HepG2 (cell line): ENCODE results near the gene MFF. TPM values are rescaled to one million over a fixed set of nuclear protein-coding genes. Genes with fewer than 3 reads are reported as not detected.

ENCODE experiments used
- CENPT ChIP-seq: sonication (generic); formaldehyde crosslinking; IDR thresholded peaks from 2 replicates; pipeline ENCODE4 v1.8.0; 2022; ENCODE audit warnings: low read depth, mild to moderate bottlenecking, moderate library complexity, missing genetic modification reagents
- DMAP1 ChIP-seq: IDR thresholded peaks from 2 replicates; pipeline ENCODE4 v1.6.1; 2016
- ELF3 ChIP-seq: IDR thresholded peaks from 2 replicates; pipeline ENCODE4 v1.6.1; 2016; ENCODE audit warnings: missing genetic modification reagents, missing compliant biosample characterization
- EP300 ChIP-seq, 3 experiments: sonication (generic) in 1 of 3; formaldehyde crosslinking in 1 of 3; IDR thresholded peaks; 2 replicates each; pipeline versions ENCODE4 v1.5.1 to v1.6.1; 2011 to 2020; ENCODE audit warnings: low read depth in 2 of 3, low read length in 2 of 3, borderline replicate concordance in 1 of 3, improper control_type of control experiment in 1 of 3, mild to moderate bottlenecking in 1 of 3, missing genetic modification reagents in 1 of 3, moderate library complexity in 1 of 3
- FOXC1 ChIP-seq: sonication (generic); formaldehyde crosslinking; IDR thresholded peaks from 2 replicates; pipeline ENCODE4 v1.8.0; 2022; ENCODE audit warnings: mild to moderate bottlenecking, missing genetic modification reagents, borderline replicate concordance
- GABPA ChIP-seq, 2 experiments: IDR thresholded peaks; 2 replicates each; pipeline ENCODE4 v1.6.1; 2011 to 2016; ENCODE audit warnings: low read depth in 2 of 2, low read length in 1 of 2, missing biosample characterization in 1 of 2, missing genetic modification characterization in 1 of 2
- HOXD1 ChIP-seq: sonication (generic); formaldehyde crosslinking; IDR thresholded peaks from 2 replicates; pipeline ENCODE4 v1.5.0; 2020; ENCODE audit warnings: missing genetic modification reagents
- KDM3A ChIP-seq: IDR thresholded peaks from 2 replicates; pipeline ENCODE4 v1.6.1; 2018; ENCODE audit warnings: low read depth, missing compliant biosample characterization
- NAIF1 ChIP-seq: sonication (generic); formaldehyde crosslinking; IDR thresholded peaks from 2 replicates; pipeline ENCODE4 v1.5.0; 2020; ENCODE audit warnings: mild to moderate bottlenecking, missing genetic modification reagents, borderline replicate concordance
- SMYD3 ChIP-seq: sonication (generic); formaldehyde crosslinking; IDR thresholded peaks from 2 replicates; pipeline ENCODE4 v1.8.1; 2023; ENCODE audit warnings: mild to moderate bottlenecking, missing genetic modification reagents
- THAP7 ChIP-seq: sonication (generic); formaldehyde crosslinking; IDR thresholded peaks from 2 replicates; pipeline ENCODE4 v1.8.1; 2023; ENCODE audit warnings: mild to moderate bottlenecking, missing genetic modification reagents
- ZFP1 ChIP-seq: IDR thresholded peaks from 2 replicates; pipeline ENCODE4 v1.6.1; 2016
- ZKSCAN5 ChIP-seq: sonication (generic); formaldehyde crosslinking; IDR thresholded peaks from 2 replicates; pipeline ENCODE4 v1.5.1; 2020; ENCODE audit warnings: mild to moderate bottlenecking, missing genetic modification reagents
- ZNF317 ChIP-seq: sonication (generic); formaldehyde crosslinking; IDR thresholded peaks from 2 replicates; pipeline ENCODE4 v1.5.0; 2020; ENCODE audit warnings: mild to moderate bottlenecking, missing genetic modification reagents
- ZNF83 ChIP-seq: sonication (generic); formaldehyde crosslinking; IDR thresholded peaks from 2 replicates; pipeline ENCODE4 v1.4.0; 2020; ENCODE audit warnings: missing genetic modification reagents, mild to moderate bottlenecking, borderline replicate concordance
- polyA plus RNA-seq, 8 experiments: library from polyadenylated mRNA; depleted of rRNA in 3 of 8; stranded (reverse) in 7 of 8; unstranded in 1 of 8; fragments of >200 nt; fragmentation: Illumina TruSeq in 4 of 8; extraction: Trizol in 4 of 8; gene quantifications; 2 replicates each; pipeline versions ENCODE4 v1.2.1 to v1.2.3, GENCODE V29; 2011 to 2016; ENCODE audit warnings: low read depth in 4 of 8, missing spikeins in 1 of 8, mixed read lengths in 1 of 8; ENCODE audit not compliant: insufficient read depth in 1 of 8
- total RNA-seq, 5 experiments: library from RNA; depleted of rRNA; stranded (reverse); fragments of >200 nt; fragmentation: Illumina TruSeq; extraction: Trizol; gene quantifications; 2 replicates each; pipeline ENCODE4 v1.2.3, GENCODE V29; 2016; ENCODE audit warnings: low read depth in 1 of 5
- TF ChIP-seq, protein P1 (sequence below): sonication (generic); formaldehyde crosslinking; IDR thresholded peaks from 2 replicates; pipeline ENCODE4 v1.4.0; 2020; ENCODE audit warnings: missing genetic modification reagents, borderline replicate concordance
- TF ChIP-seq, protein P2 (sequence below): sonication (generic); formaldehyde crosslinking; IDR thresholded peaks from 2 replicates; pipeline ENCODE4 v1.9.0; 2021; ENCODE audit warnings: missing genetic modification reagents, mild to moderate bottlenecking, borderline replicate concordance
- TF ChIP-seq, protein P3 (sequence below): sonication (generic); formaldehyde crosslinking; IDR thresholded peaks from 2 replicates; pipeline ENCODE4 v1.4.0; 2020; ENCODE audit warnings: mild to moderate bottlenecking, missing genetic modification reagents

The MFF gene
- total and polyA plus RNA-seq, 2 of the 13 experiments (the other 11 are each of a cell fraction or from before 2014, with no cell fraction given): 81.9 to 156 TPM

- TF ChIP-seq, protein P1, sequence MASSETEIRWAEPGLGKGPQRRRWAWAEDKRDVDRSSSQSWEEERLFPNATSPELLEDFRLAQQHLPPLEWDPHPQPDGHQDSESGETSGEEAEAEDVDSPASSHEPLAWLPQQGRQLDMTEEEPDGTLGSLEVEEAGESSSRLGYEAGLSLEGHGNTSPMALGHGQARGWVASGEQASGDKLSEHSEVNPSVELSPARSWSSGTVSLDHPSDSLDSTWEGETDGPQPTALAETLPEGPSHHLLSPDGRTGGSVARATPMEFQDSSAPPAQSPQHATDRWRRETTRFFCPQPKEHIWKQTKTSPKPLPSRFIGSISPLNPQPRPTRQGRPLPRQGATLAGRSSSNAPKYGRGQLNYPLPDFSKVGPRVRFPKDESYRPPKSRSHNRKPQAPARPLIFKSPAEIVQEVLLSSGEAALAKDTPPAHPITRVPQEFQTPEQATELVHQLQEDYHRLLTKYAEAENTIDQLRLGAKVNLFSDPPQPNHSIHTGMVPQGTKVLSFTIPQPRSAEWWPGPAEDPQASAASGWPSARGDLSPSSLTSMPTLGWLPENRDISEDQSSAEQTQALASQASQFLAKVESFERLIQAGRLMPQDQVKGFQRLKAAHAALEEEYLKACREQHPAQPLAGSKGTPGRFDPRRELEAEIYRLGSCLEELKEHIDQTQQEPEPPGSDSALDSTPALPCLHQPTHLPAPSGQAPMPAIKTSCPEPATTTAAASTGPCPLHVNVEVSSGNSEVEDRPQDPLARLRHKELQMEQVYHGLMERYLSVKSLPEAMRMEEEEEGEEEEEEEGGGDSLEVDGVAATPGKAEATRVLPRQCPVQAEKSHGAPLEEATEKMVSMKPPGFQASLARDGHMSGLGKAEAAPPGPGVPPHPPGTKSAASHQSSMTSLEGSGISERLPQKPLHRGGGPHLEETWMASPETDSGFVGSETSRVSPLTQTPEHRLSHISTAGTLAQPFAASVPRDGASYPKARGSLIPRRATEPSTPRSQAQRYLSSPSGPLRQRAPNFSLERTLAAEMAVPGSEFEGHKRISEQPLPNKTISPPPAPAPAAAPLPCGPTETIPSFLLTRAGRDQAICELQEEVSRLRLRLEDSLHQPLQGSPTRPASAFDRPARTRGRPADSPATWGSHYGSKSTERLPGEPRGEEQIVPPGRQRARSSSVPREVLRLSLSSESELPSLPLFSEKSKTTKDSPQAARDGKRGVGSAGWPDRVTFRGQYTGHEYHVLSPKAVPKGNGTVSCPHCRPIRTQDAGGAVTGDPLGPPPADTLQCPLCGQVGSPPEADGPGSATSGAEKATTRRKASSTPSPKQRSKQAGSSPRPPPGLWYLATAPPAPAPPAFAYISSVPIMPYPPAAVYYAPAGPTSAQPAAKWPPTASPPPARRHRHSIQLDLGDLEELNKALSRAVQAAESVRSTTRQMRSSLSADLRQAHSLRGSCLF: no peak
- TF ChIP-seq HOXD1 (CRISPR knock-in tag) (0 out of 2 replicates have a peak, but pooled peaks have one; percentile 54), KDM3A (CRISPR knock-in tag) (peak; percentile 95), CENPT (CRISPR knock-in tag) (no peak), EP300 (IDR thresholded peaks at IDR 0.05; ENCODE audit: low read depth in 2 of 2, low read length in 2 of 2) (peak in 1 of 2 experiments; percentile 82; a peak in 2 of 4 replicates), EP300 (CRISPR knock-in tag; IDR thresholded peaks at IDR 0.05; ENCODE audit: borderline replicate concordance) (peak; percentile 33; the same call in 1 of the 2 replicates), ZNF83 (CRISPR knock-in tag) (no peak), FOXC1 (CRISPR knock-in tag) (no peak), DMAP1 (CRISPR knock-in tag) (peak; percentile 64), SMYD3 (CRISPR knock-in tag) (peak; percentile 85; the same call in 1 of the 2 replicates), ZKSCAN5 (CRISPR knock-in tag) (no peak), NAIF1 (CRISPR knock-in tag) (no peak), THAP7 (0 out of 2 replicates have a peak, but pooled peaks have one; percentile 43), GABPA (IDR thresholded peaks at IDR 0.05; ENCODE audit: low read depth, low read length) (no peak), GABPA (CRISPR knock-in tag; IDR thresholded peaks at IDR 0.05; ENCODE audit: low read depth) (peak; percentile 87), ELF3 (CRISPR knock-in tag) (peak; percentile 80), ZFP1 (peak; percentile 82; the same call in 1 of the 2 replicates), ZNF317 (CRISPR knock-in tag) (peak; percentile 70; the same call in 1 of the 2 replicates)
- TF ChIP-seq, protein P2, sequence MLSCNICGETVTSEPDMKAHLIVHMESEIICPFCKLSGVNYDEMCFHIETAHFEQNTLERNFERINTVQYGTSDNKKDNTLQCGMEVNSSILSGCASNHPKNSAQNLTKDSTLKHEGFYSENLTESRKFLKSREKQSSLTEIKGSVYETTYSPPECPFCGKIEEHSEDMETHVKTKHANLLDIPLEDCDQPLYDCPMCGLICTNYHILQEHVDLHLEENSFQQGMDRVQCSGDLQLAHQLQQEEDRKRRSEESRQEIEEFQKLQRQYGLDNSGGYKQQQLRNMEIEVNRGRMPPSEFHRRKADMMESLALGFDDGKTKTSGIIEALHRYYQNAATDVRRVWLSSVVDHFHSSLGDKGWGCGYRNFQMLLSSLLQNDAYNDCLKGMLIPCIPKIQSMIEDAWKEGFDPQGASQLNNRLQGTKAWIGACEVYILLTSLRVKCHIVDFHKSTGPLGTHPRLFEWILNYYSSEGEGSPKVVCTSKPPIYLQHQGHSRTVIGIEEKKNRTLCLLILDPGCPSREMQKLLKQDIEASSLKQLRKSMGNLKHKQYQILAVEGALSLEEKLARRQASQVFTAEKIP (CRISPR knock-in tag): no peak
- TF ChIP-seq, protein P3, sequence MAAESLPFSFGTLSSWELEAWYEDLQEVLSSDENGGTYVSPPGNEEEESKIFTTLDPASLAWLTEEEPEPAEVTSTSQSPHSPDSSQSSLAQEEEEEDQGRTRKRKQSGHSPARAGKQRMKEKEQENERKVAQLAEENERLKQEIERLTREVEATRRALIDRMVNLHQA (CRISPR knock-in tag): no peak
These were observed 81.4 kb downstream of the MFF start (continued) for GRCh38 chr2:227406177-227407031.
